NOMO-1 treated with DMSO at 0.1 percent for 48 hours (cell line): ENCODE results near the gene SLC25A21.

Experiments used
- DNase-seq: peaks from one replicate; lab custom pipeline; 2025; ENCODE audit not compliant: unreplicated experiment; lab: John Stamatoyannopoulos, UW

SLC25A21 gene

GRCh38 chr14:36672095-36672494 lies 500.3 kb downstream of the SLC25A21 start:
- DNase-seq = no peak

- DNase-seq = no peak
Observed at GRCh38 chr14:36671149-36671548, 501.3 kb downstream of the SLC25A21 start.

DNA sequence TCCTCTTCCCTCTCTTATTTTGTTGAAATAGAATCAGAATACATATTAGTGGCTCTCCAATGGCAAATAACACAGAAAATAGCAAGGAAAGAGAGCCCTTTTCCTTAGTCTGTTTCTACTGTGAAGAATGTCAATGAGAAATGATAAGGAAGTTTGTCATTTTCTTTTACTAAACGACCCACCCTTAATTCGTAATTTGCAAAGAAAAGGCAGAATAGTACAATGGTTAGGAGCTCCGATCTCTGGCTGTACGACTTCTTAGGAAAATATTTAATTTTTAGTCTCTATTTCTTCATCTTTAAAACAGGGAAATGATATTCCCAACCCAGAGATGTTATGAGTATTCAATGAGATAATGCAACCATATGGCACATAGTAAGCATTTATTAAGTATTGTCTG lies 504.7 kb downstream of the SLC25A21 start:
- DNase-seq = no peak

- no peak for DNase-seq
Observed at GRCh38 chr14:36666416-36667206, 505.8 kb downstream of the SLC25A21 start.

DNA sequence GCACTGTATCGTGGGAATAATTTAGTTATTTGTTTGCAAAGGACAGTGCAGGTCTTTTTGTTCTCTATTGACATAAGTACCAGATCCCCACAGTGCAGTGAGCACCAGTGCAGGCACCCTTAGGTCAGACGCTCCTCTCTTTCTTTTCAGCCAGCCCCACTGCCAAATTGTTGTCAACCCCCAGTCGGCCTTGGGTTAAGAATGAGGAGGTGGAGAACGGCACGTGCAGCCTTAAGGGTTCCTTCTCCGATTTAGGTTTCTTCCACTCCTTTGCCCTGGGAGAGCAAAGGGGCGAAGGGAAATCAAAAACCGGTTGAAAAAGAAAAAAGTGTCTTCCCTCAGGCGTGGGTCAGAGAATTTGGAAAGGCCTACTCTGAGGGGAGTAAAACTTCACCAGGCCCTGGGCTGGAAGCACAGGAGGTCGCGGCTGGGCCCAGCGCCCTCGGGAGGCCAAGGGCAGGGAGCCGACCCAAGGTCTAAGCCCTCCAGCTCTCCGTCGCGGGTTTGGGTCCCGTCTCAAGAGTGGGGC lies 506.5 kb downstream of the SLC25A21 start:
- no peak for DNase-seq

DNA sequence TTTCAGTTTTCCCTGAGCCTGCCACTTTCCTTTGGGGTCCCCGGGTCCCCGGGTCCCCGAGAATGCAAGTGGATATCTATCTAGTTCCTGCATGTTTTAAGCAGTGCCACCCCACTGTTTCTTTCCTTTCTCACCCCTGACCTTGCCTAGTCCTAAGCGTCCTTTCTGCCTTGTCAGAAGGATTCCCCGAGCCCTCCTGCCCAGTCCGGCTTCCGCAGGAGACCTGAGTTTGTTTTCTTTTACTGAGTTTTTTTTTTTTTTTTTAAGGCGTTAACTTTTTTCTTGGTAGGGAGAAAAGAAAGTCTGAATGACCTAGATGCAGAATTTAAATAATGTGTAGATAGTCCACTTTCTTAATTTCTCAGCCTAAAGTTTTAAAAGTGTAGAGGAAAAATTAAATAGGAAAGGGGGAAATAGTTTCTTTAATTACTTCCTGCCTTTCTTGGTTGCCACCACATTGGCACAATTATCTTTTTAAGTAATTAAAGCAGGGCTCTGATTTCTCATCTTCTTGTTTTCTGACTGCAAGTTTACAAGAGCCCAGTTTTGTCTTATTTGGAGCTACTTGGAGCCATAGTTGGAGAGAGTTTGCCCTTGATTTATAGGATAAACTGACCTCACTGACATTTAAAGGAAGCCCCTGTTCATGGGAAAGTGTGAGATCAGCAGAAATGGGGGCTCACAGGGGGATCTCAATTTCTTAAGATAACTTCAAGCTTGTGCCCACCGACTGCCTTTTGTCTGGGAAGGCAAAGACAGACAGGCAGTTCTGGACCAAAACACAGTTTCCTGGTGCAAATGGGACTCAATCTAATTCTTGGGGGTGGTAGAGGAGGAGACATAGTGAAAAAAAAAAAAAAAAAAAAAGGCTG lies 507.8 kb downstream of the SLC25A21 start:
- no peak for DNase-seq

DNA sequence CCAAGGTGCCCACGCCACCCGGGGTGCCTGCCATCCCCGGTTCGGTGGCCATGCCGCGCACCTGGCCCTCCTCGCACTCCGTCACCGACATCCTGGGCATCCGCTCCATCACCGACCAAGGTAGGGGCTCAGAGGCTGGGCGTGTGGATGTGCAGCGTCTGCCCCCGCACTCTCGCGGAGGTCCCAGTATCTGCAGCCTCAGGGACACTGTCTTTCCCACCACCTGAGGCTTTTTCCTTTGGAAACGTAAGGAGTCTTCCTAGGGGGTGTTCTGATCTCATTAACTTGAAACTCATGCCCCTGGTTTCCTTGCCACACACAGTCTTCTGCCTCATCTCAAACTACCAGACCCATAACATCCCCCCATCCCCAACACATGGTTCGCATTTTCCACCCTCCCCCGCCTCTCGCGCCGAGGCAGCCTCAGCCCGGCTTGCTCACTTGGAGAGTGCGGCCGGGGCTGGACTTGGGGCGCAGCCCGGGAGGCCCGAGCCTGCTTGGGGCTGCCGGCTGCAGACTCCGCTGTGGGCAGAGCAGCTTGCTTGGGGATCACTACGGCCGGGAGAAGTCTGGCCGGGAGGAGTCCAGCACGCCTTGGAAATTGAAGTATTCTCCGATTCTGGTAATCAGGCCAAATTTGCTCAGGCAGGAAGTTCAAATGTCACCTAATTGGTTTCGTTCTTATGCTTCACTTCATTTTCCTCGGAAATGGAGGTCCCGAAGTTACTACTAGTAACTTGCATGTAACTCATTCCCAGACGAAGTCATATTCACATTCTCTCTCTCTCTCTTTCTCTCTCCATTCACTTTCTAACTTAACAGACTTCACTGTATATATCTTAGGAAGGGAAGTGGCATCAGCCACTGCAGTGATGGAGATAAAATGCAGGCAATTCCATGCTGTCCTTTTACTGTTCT lies 508.7 kb downstream of the SLC25A21 start:
- DNase-seq = no peak

GRCh38 chr14:36662543-36663403 lies 509.6 kb downstream of the SLC25A21 start:
- DNase-seq = no peak

- DNase-seq = no peak
Observed at GRCh38 chr14:36662258-36662542, 510.2 kb downstream of the SLC25A21 start.

DNA sequence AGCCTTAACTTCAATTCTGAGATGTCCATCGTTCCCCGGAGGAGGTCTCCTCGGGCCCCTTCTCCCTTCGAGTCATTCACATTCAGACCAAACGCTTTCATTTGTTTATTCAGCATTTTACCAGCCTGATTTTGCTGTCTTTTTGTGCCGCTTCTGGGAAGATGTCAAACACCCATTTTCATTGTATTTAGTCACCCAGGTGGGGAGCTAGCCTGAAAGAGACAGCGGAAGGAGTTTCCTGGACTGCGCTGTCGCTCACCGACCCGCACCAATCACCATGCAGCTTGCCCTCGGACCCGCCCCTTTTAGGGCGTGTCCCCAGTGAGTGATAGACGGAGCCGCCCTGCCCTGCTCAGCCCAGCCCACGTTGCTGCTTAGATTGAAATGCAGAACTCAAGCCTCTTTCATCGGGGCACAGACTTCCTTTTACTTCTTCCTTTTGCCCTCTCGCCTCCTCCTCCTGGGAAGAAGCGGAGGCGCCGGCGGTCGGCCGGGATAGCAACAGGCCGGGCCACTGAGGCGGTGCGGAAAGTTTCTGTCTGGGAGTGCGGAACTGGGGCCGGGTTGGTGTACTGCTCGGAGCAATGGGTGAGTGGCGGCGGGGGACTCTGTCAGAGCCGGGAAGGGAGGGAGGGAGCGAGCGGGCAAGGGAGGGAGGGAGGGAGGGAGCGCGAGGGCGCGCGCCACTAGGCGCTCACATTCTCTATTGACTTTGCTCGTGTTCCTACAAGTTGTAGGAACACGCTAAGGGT lies 510.7 kb downstream of the SLC25A21 start, which contains the start of gene PAX9:
PAX9 (plus strand) TSS at position 355 of the 752 bp plus-strand sequence; CDS start at position 585, 230 bp downstream.
- no peak for DNase-seq

GRCh38 chr14:36660736-36661505 lies 511.5 kb downstream of the SLC25A21 start:
- DNase-seq = no peak

GRCh38 chr14:36659822-36660735 lies 512.3 kb downstream of the SLC25A21 start:
- DNase-seq = no peak

DNA sequence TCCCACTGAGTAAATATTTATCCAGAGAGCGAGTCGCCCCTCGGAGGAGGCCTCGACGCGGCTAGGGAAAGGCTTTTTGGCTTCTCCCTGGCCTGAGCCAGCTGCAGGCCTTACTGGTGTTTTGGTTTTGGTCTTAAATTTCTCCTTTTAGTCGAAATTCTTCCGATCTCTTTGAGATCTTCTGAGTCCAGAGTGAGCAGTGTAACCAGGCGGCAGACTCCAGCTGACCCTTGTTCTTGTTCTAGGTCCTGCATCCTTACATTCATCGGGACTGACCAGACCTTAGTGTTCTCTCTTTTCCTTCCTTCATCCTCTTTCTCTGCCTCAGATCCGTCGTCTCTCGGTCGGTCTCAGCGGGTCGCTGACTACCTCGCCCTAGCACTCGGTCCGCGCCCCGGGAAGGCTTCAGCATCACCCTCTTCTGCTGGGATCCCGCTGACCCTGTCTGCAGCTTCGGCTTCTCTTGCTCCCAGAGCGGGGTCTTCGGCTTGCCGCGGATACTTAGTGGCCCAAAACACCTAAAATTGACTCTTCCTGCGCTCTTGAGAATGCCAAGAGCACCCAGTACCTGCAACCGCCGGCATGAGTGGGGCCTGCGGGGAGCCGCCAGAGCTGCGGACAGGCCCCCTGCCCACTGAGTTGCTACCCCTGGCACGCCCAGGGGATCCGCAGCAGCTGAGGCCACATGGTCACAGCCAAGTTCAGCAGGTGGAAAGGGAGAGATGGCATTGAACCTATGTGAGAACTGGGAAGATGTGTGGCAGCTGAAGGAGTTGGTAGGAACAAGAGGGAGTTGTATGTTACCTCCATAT lies 513.2 kb downstream of the SLC25A21 start:
- no peak for DNase-seq

DNA sequence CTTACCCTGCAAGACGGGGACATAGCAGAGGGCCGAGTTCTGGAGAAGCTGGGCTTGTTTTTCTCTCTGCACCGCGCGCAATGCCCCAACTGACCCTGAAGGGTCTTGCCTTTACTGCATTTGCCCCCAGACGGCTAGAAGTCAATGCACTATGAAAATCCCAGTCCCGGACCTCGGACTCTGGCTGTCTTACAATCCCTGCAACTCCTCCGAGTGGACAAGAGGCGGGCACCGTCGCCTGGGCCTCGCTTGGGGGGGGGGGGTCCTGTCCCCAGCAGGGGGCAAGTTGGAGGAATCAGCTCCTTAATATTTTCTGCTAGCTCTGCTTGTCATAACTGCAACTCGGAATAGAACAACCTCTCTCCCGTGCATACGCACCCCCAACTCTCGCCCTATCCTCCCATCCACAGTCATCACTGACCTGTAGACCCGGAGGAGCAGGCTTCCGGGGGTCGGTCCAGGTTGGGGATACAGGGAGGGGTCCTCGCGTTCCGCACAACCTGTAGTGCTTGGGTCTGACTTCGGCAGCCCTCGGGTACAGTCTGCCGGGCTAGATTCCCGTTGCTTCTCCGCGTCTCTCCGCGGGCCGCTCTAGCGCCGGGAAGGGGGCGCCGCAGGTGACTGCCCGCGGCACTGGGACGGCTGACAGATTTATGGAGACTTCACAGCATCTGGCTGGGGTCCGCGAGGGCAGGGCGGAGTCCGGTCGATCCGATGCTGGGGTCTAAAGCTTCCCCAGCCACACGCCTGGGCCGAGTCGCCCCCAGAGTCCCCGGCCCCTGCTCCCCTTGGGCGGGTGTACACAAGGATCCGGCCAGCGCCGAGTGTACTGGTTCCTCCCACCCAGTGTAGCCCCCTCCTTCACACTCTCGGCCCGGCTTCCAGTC lies 514.0 kb downstream of the SLC25A21 start:
- no peak for DNase-seq

DNA sequence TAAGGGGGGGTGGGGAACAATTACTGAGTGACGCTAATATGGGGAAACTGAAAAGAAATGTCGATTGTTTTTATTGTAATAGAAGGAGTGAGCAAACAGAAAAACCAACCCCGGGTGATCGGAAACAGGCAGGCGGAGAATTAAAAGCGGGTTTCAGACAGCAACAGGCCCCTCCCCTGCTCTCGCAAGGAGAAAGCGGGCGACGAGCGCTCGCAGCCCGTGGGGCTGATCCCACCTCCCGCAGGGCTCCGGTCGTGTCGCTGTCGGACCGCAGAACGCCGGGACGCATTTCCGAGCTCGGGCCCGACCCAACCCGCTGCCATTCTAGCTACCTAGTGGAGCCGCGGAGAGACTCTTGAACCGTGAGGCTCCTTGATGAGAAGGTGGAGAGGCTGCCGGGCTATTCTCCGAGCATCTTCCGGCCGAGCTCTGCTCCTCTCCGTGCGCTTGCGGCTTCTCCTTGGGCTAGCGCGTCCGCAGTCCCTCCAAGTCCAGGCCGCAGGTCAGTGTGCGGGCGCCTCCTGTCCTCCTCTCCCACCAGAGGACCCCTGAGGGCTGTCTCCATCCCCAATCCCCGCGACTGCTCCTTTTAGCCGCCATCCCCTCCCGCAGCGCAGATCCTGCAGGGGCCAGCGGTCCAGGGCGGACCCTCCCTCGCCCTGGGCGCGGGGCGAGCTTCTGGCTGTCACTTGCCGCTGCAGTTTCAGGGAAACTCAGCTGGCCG lies 514.8 kb downstream of the SLC25A21 start:
- DNase-seq = no peak
